ENCODE results near the gene ANKRD44.

DNA sequence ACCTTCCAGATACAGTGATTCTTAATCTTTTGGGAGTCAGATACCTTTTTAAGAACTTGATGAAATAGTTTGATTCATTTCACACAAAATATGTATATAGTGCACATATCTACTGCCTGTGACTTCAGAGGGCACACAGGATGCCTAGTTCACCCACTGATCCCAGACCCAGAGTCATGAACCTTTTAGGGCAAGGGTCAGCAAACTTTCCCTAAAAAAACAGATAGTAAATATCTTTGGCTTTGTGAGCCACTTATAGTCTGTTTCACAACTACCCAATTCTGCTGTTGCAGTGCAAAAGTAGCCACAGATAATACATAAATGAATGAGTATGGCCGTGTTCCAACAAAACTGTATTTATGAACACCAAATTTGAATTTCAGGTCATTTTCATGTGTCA lies 124.9 kb downstream of the ANKRD44 start:
- TF ChIP-seq, protein P1, sequence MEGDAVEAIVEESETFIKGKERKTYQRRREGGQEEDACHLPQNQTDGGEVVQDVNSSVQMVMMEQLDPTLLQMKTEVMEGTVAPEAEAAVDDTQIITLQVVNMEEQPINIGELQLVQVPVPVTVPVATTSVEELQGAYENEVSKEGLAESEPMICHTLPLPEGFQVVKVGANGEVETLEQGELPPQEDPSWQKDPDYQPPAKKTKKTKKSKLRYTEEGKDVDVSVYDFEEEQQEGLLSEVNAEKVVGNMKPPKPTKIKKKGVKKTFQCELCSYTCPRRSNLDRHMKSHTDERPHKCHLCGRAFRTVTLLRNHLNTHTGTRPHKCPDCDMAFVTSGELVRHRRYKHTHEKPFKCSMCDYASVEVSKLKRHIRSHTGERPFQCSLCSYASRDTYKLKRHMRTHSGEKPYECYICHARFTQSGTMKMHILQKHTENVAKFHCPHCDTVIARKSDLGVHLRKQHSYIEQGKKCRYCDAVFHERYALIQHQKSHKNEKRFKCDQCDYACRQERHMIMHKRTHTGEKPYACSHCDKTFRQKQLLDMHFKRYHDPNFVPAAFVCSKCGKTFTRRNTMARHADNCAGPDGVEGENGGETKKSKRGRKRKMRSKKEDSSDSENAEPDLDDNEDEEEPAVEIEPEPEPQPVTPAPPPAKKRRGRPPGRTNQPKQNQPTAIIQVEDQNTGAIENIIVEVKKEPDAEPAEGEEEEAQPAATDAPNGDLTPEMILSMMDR (IDR thresholded peaks at IDR 0.05) = no peak
- TF ChIP-seq EZH2 (IDR thresholded peaks at IDR 0.05) = no peak
